Measurements from ENCODE around the gene TAF11L7.
"Not testable (repeated sequence)": the region's sequence is repeated elsewhere in the genome, so short reads cannot be mapped to it uniquely, and the experiment has no call there.

The TAF11L7 gene
- total RNA-seq, result 0 reads per million in 4 experiments

GRCh38 chr5:17585658-17586057, at the start of gene TAF11L7:
Gene TAF11L7, minus strand, starts transcription at chr5:17585758.
- not testable (repeated sequence) for DNase-seq

- DNase-seq, result no peak
These were observed 48.6 kb upstream of the TAF11L7 start, which contains the start of gene TAF11L14 for GRCh38 chr5:17634160-17634559. Gene TAF11L14, plus strand, starts transcription at chr5:17634460.

DNA sequence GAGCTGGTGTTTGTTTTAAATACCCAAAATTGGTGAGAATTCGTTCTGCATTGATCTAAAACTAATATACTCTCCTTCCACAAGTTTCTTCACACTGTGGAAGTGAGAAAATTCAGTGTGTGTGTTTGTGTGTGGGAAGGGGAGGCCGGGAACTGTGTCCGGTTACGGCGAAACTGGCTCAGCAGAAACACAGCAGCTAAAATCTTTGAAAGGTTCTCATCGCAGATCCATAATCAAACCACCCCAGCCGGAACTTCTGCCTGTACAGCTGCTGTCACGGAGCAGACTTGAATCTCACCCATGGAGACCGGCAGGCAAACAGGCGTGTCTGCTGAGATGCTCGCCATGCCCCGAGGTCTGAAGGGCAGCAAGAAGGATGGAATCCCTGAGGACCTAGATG, 46.2 kb upstream of the TAF11L7 start, which contains the start of gene TAF11L13:
TSS of gene TAF11L13 (plus strand) at position 301 of the 400 bp plus-strand sequence.
- DNase-seq, result not testable (repeated sequence)

GRCh38 chr5:17625686-17626085, 40.1 kb upstream of the TAF11L7 start:
- DNase-seq, result no peak

GRCh38 chr5:17620627-17621026, 35.1 kb upstream of the TAF11L7 start:
- no peak for DNase-seq

DNA sequence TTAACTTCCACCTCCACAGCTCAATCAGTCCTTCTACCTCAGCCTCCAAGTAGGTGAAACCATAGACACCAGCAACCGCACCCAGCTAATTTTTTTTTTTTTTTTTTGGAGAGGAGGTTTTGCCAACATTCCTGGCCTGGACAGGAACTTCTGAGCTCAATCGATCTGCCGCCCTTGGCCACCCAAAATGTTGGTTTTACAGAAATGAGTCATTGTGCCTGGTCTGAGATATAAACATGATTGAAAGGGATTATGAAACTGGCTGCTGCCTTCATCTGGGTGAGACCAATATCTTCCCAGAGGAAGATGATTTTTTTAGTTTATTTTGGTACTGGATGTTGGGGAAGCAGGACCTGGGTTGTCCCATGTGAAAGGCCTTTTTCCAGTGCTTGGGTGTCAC, 33.8 kb upstream of the TAF11L7 start:
- DNase-seq, result no peak

GRCh38 chr5:17614872-17615605, 29.5 kb upstream of the TAF11L7 start:
- no peak for DNase-seq

DNA sequence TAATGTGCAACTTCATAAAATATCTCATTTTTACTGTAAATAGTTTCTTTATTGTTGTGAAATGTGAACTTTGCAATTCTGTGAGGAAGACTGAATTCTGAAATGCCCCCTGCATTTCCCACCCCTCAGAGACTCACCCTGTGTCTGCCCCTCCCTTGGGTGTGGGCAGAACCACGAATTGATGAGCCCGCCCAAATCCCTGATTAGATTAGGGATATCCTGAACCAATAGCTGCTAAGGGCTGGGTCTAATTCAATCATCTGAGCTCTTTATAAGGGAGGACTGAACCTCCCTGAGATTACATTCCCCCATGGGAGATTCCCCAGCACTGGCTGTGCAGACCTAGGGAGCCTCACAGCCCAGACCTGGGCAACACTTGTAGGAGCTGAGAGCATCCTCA, 24.5 kb upstream of the TAF11L7 start, which contains the start of gene TAF11L12:
TSS of gene TAF11L12 (plus strand) at position 301 of the 400 bp plus-strand sequence.
- DNase-seq, result not testable (repeated sequence)

- DNase-seq, result not testable (repeated sequence)
These were observed 21.9 kb upstream of the TAF11L7 start for GRCh38 chr5:17607461-17607860.

DNA sequence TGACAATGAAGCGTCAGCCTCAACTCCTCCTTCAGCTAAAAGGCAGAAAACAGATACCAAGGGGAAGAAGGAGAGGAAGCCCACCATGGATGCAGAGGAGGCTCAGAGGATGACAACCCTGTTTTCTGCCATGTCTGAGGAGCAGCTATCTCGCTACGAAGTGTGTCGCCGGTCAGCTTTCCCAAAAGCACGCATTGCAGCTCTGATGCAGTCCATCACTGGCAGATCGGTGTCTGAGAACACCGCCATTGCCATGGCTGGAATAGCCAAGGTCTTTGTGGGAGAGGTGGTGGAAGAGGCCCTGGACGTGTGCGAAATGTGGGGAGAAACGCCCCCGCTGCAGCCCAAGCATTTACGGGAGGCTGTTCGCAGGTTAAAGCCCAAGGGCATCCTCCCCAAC, 19.4 kb upstream of the TAF11L7 start:
- no peak for DNase-seq

GRCh38 chr5:17603880-17604279, 18.3 kb upstream of the TAF11L7 start, which contains the start of gene TAF11L11:
Gene TAF11L11, plus strand, starts transcription at chr5:17604183.
- DNase-seq, result not testable (repeated sequence)

DNA sequence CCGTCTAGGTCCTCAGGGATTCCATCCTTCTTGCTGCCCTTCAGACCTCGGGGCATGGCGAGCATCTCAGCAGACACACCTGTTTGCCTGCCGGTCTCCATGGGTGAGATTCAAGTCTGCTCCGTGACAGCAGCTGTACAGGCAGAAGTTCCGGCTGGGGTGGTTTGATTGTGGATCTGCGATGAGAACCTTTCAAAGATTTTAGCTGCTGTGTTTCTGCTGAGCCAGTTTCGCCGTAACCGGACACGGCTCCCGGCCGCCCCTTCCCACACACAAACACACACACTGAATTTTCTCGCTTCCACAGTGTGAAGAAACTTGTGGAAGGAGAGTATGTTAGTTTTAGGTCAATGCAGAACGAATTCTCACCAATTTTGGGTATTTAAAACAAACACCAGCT, 12.2 kb upstream of the TAF11L7 start, which contains the start of gene TAF11L10:
TSS of gene TAF11L10 (minus strand) at position 101 of the 400 bp plus-strand sequence.
- not testable (repeated sequence) for DNase-seq

GRCh38 chr5:17594255-17594654, 8.7 kb upstream of the TAF11L7 start, which contains the start of gene TAF11L9:
Gene TAF11L9, minus strand, starts transcription at chr5:17594394.
- DNase-seq, result not testable (repeated sequence)

DNA sequence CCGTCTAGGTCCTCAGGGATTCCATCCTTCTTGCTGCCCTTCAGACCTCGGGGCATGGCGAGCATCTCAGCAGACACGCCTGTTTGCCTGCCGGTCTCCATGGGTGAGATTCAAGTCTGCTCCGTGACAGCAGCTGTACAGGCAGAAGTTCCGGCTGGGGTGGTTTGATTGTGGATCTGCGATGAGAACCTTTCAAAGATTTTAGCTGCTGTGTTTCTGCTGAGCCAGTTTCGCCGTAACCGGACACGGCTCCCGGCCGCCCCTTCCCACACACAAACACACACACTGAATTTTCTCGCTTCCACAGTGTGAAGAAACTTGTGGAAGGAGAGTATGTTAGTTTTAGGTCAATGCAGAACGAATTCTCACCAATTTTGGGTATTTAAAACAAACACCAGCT, 5.3 kb upstream of the TAF11L7 start, which contains the start of gene TAF11L8:
TSS of gene TAF11L8 (minus strand) at position 101 of the 400 bp plus-strand sequence.
- not testable (repeated sequence) for DNase-seq

Data from effector CD8-positive, alpha-beta T cell (primary cell).